HuH-7 (cell line): ENCODE measurements around the gene COL12A1.

Experiments used
- DNase-seq: peaks from one replicate; pipeline ENCODE4 v3.0.0; 2011; ENCODE audit warnings: low spot score

The COL12A1 gene

GRCh38 chr6:75176076-75176582 is 29.7 kb downstream of the COL12A1 start:
- no peak for DNase-seq

GRCh38 chr6:75171986-75172385 is 33.9 kb downstream of the COL12A1 start:
- DNase-seq: no peak

- DNase-seq: no peak
Observed at GRCh38 chr6:75171567-75171966, 34.3 kb downstream of the COL12A1 start.

- no peak for DNase-seq
Observed at GRCh38 chr6:75170691-75171560, 34.9 kb downstream of the COL12A1 start.

GRCh38 chr6:75169689-75170586 is 35.9 kb downstream of the COL12A1 start:
- DNase-seq: no peak

- DNase-seq: no peak
Observed at GRCh38 chr6:75167851-75168250, 38.0 kb downstream of the COL12A1 start.

GRCh38 chr6:75167325-75167724 is 38.5 kb downstream of the COL12A1 start:
- no peak for DNase-seq

- DNase-seq: no peak
Observed at GRCh38 chr6:75166773-75167172, 39.1 kb downstream of the COL12A1 start.

- DNase-seq: no peak
Observed at GRCh38 chr6:75166236-75166635, 39.6 kb downstream of the COL12A1 start.

- DNase-seq: no peak
Observed at GRCh38 chr6:75158176-75158575, 47.7 kb downstream of the COL12A1 start.

GRCh38 chr6:75157336-75157735 is 48.5 kb downstream of the COL12A1 start:
- no peak for DNase-seq

- no peak for DNase-seq
Observed at GRCh38 chr6:75156186-75156878, 49.5 kb downstream of the COL12A1 start.

GRCh38 chr6:75155631-75156030 is 50.2 kb downstream of the COL12A1 start:
- no peak for DNase-seq

- no peak for DNase-seq
Observed at GRCh38 chr6:75154973-75155372, 50.9 kb downstream of the COL12A1 start.

GRCh38 chr6:75150685-75151412 is 55.0 kb downstream of the COL12A1 start:
- no peak for DNase-seq

- no peak for DNase-seq
Observed at GRCh38 chr6:75149696-75150095, 56.2 kb downstream of the COL12A1 start.

- no peak for DNase-seq
Observed at GRCh38 chr6:75149240-75149639, 56.6 kb downstream of the COL12A1 start.

- DNase-seq: no peak
Observed at GRCh38 chr6:75147512-75147911, 58.3 kb downstream of the COL12A1 start.

GRCh38 chr6:75145976-75146375 is 59.9 kb downstream of the COL12A1 start:
- no peak for DNase-seq

- DNase-seq: no peak
Observed at GRCh38 chr6:75145211-75145610, 60.6 kb downstream of the COL12A1 start.

GRCh38 chr6:75144386-75144785 is 61.5 kb downstream of the COL12A1 start:
- DNase-seq: no peak
